HEK293 (cell line): ENCODE data around the gene CES1.

Experiments used
- CTCF ChIA-PET: fragments of 350-600 bp; formaldehyde crosslinking; extraction: SDS; loops from one replicate; lab custom pipeline; 2021; ENCODE audit warnings: antibody characterized with exemption; lab: Yijun Ruan, JAX
- POLR2A ChIA-PET: fragments of 300-600 bp; formaldehyde crosslinking; extraction: SDS; loops from one replicate; lab custom pipeline; 2020; ENCODE audit warnings: antibody characterized with exemption, inconsistent platforms; lab: Yijun Ruan, JAX
- H3K27ac ChIP-seq: fragments of 200-500 bp; sonication (Bioruptor generic); 2 replicates; pipeline ENCODE4 v1.5.1; 2014; ENCODE audit warnings: low read depth, low read length, control low read depth, inconsistent platforms; ENCODE audit errors: extremely low read depth
- H3K36me3 ChIP-seq, 2 experiments: fragments of 200-500 bp in 1 of 2; sonication (Bioruptor generic) in 1 of 2; 1 replicate in 1 of 2; 2 replicates in 1 of 2; pipeline ENCODE4 v1.5.1; 2014 to 2017; ENCODE audit warnings: inconsistent platforms in 2 of 2, low read length in 2 of 2; ENCODE audit not compliant: control insufficient read depth in 2 of 2, insufficient read depth in 1 of 2
- H3K4me1 ChIP-seq: fragments of 200-500 bp; sonication (Bioruptor generic); 2 replicates; pipeline ENCODE4 v1.5.1; 2014; ENCODE audit warnings: mild to moderate bottlenecking, low read length, inconsistent platforms; ENCODE audit not compliant: control insufficient read depth, insufficient read depth
- H3K4me3 ChIP-seq: 2 replicates; pipeline ENCODE4 v1.5.1; 2011; ENCODE audit warnings: low read depth, mild to moderate bottlenecking, control low read depth, low read length, moderate library complexity
- H3K9me3 ChIP-seq: fragments of 200-500 bp; sonication (Bioruptor generic); 2 replicates; pipeline ENCODE4 v1.5.1; 2014; ENCODE audit warnings: low read depth, low read length, inconsistent platforms; ENCODE audit not compliant: control insufficient read depth, insufficient read depth
- BCL11B ChIP-seq: fragments of 450-650 bp; formaldehyde crosslinking; IDR thresholded peaks from 2 replicates; pipeline ENCODE4 v1.5.1; 2016; ENCODE audit warnings: low read depth, missing biosample characterization, missing genetic modification characterization
- BCL6B ChIP-seq: fragments of 450-650 bp; formaldehyde crosslinking; IDR thresholded peaks from 2 replicates; pipeline ENCODE4 v1.5.1; 2017; ENCODE audit warnings: missing biosample characterization, missing genetic modification characterization
- HOXC10 ChIP-seq: sonication (generic); formaldehyde crosslinking; IDR thresholded peaks from 2 replicates; pipeline ENCODE4 v1.8.1; 2023; ENCODE audit warnings: mild to moderate bottlenecking, missing genetic modification reagents
- KLF10 ChIP-seq: fragments of 450-650 bp; IDR thresholded peaks from 2 replicates; pipeline ENCODE4 v1.5.1; 2018; ENCODE audit warnings: missing biosample characterization, mild to moderate bottlenecking, missing genetic modification characterization
- OSR2 ChIP-seq: fragments of 450-650 bp; formaldehyde crosslinking; IDR thresholded peaks from 2 replicates; pipeline ENCODE4 v1.5.1; 2016; ENCODE audit warnings: missing biosample characterization, missing genetic modification characterization
- PRDM1 ChIP-seq: fragments of 450-650 bp; formaldehyde crosslinking; IDR thresholded peaks from 2 replicates; pipeline ENCODE4; 2016; ENCODE audit warnings: missing biosample characterization, missing genetic modification characterization
- PRDM2 ChIP-seq: fragments of 450-650 bp; formaldehyde crosslinking; IDR thresholded peaks from 2 replicates; pipeline ENCODE4 v1.5.1; 2016; ENCODE audit warnings: missing biosample characterization, missing genetic modification characterization, borderline replicate concordance
- SCRT1 ChIP-seq: fragments of 450-650 bp; formaldehyde crosslinking; IDR thresholded peaks from 2 replicates; pipeline ENCODE4 v1.5.1; 2016; ENCODE audit warnings: missing biosample characterization, missing genetic modification characterization, borderline replicate concordance
- ZBTB44 ChIP-seq: fragments of 450-650 bp; IDR thresholded peaks from 2 replicates; pipeline ENCODE4 v1.5.1; 2018; ENCODE audit warnings: missing biosample characterization, mild to moderate bottlenecking, missing genetic modification characterization
- ZFP69B ChIP-seq: fragments of 450-650 bp; formaldehyde crosslinking; IDR thresholded peaks from 2 replicates; pipeline ENCODE4 v1.5.1; 2016; ENCODE audit warnings: missing biosample characterization, missing genetic modification characterization
- ZNF184 ChIP-seq: fragments of 450-650 bp; IDR thresholded peaks from 2 replicates; pipeline ENCODE4 v1.5.1; 2018; ENCODE audit warnings: missing biosample characterization, mild to moderate bottlenecking, missing genetic modification characterization
- ZNF488 ChIP-seq: fragments of 450-650 bp; formaldehyde crosslinking; IDR thresholded peaks from 2 replicates; pipeline ENCODE4 v1.5.1; 2016; ENCODE audit warnings: missing biosample characterization, missing genetic modification characterization
- ZNF596 ChIP-seq: fragments of 450-650 bp; IDR thresholded peaks from 2 replicates; pipeline ENCODE4 v1.5.0; 2018; ENCODE audit warnings: missing biosample characterization, mild to moderate bottlenecking, missing genetic modification characterization, moderate library complexity
- ZNF610 ChIP-seq: fragments of 450-650 bp; formaldehyde crosslinking; IDR thresholded peaks from 2 replicates; pipeline ENCODE4 v1.5.1; 2016; ENCODE audit warnings: missing biosample characterization, missing genetic modification characterization, borderline replicate concordance
- ZNF843 ChIP-seq: fragments of 450-650 bp; formaldehyde crosslinking; IDR thresholded peaks from 2 replicates; pipeline ENCODE4 v1.5.1; 2016; ENCODE audit warnings: missing biosample characterization, missing genetic modification characterization
- ZSCAN5A ChIP-seq: fragments of 450-650 bp; formaldehyde crosslinking; IDR thresholded peaks from 2 replicates; pipeline ENCODE4 v1.5.1; 2016; ENCODE audit warnings: missing biosample characterization, missing genetic modification characterization
- TF ChIP-seq, protein P1 (sequence below): fragments of 450-650 bp; formaldehyde crosslinking; IDR thresholded peaks from 2 replicates; pipeline ENCODE4 v1.5.1; 2016; ENCODE audit warnings: missing biosample characterization, missing genetic modification characterization

Gene CES1

DNA sequence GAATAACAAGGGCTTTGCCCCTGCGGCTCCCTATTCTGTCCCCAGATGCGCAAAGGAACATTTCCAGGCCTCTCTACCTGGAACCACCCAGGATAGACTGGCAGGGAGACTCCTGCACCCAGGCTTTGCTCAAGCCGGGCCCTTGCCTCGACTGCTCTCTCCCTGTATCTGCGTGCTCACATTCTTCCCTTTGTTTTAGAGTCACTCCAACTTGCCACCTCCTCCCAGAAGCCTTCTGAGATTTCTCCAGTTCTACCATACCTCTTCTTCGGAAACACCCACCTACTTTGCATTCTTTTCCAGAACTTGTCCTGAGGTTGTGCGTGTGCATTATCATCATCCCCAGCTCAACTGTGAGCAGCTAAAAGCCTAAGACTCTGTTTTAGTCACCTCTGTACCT lies 39.2 kb upstream of the CES1 start:
- POLR2A ChIA-PET: no interaction called here

More for the DNA sequence above, 39.2 kb upstream of the CES1 start:
- no peak overlapping the region for H3K27ac ChIP-seq
- CTCF ChIA-PET: no interaction called here
- H3K4me1 ChIP-seq: no peaks in the 10 kb centered on the region
- H3K36me3 ChIP-seq: no peaks in the 10 kb centered on the region
- no peaks in the 10 kb centered on the region for H3K9me3 ChIP-seq
- TF ChIP-seq ZSCAN5A (tag by site-specific recombination) (no peak), PRDM2 (tag by site-specific recombination) (no peak), ZNF184 (tag by site-specific recombination) (no peak), BCL11B (no peak), PRDM1 (tag by site-specific recombination) (no peak), HOXC10 (no peak), ZNF596 (no peak), KLF10 (no peak), BCL6B (tag by site-specific recombination) (no peak), SCRT1 (tag by site-specific recombination) (no peak), ZNF488 (no peak), ZNF843 (tag by site-specific recombination) (no peak), ZFP69B (tag by site-specific recombination) (no peak), OSR2 (no peak), ZBTB44 (tag by site-specific recombination) (no peak), ZNF610 (no peak)
- TF ChIP-seq, protein P1, sequence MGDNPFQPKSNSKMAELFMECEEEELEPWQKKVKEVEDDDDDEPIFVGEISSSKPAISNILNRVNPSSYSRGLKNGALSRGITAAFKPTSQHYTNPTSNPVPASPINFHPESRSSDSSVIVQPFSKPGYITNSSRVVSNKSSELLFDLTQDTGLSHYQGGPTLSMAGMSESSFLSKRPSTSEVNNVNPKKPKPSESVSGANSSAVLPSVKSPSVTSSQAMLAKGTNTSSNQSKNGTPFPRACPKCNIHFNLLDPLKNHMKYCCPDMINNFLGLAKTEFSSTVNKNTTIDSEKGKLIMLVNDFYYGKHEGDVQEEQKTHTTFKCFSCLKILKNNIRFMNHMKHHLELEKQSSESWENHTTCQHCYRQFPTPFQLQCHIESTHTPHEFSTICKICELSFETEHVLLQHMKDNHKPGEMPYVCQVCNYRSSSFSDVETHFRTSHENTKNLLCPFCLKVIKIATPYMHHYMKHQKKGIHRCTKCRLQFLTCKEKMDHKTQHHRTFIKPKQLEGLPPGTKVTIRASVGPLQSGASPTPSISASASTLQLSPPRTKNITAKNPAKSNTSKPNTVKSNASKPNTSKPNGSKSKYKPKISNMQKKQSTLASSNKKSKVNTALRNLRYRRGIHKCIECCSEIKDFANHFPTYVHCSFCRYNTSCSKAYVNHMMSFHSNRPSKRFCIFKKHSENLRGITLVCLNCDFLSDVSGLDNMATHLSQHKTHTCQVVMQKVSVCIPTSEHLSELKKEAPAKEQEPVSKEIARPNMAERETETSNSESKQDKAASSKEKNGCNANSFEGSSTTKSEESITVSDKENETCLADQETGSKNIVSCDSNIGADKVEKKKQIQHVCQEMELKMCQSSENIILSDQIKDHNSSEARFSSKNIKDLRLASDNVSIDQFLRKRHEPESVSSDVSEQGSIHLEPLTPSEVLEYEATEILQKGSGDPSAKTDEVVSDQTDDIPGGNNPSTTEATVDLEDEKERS: no peak
- TF ChIP-seq, all 188 proteins: peak for 0
- no peak overlapping the region for H3K4me3 ChIP-seq
